H1 (cell line): Measurements from ENCODE around the gene USP12. TPM values are rescaled to one million over a fixed set of nuclear protein-coding genes. Genes with fewer than 3 reads are reported as not detected.

Experiments used
- BCL11A ChIP-seq, 2 experiments: IDR thresholded peaks; one replicate each; pipeline ENCODE4 v1.6.1; 2011; ENCODE audit warnings: low read depth in 2 of 2, low read length in 2 of 2, mild to moderate bottlenecking in 2 of 2
- CHD1 ChIP-seq: IDR thresholded peaks from 2 replicates; pipeline ENCODE4 v1.6.1; 2012; ENCODE audit warnings: low read depth, low read length, improper control_type of control experiment
- MAFK ChIP-seq: IDR thresholded peaks from 2 replicates; pipeline ENCODE4 v1.6.1; 2012; ENCODE audit warnings: low read depth, mild to moderate bottlenecking, improper control_type of control experiment, low read length
- NRF1 ChIP-seq: IDR thresholded peaks from 2 replicates; pipeline ENCODE4 v1.6.1; 2011; ENCODE audit warnings: mild to moderate bottlenecking, low read depth, low read length, improper control_type of control experiment
- POU5F1 ChIP-seq: IDR thresholded peaks from 2 replicates; pipeline ENCODE4 v1.6.1; 2011; ENCODE audit warnings: low read depth, mild to moderate bottlenecking, low read length, moderate library complexity
- RBBP5 ChIP-seq: IDR thresholded peaks from 2 replicates; pipeline ENCODE4 v1.7.1; 2012; ENCODE audit warnings: low read depth, mild to moderate bottlenecking, inconsistent platforms, low read length, moderate library complexity, borderline replicate concordance
- RNF2 ChIP-seq: fragments of 200-900, 300-1000 bp; sonication (generic); IDR thresholded peaks from 2 replicates; pipeline ENCODE4 v1.7.1; 2016; ENCODE audit warnings: borderline replicate concordance, low read depth, mild to moderate bottlenecking, antibody characterized with exemption, low read length; ENCODE audit not compliant: poor library complexity, severe bottlenecking; ENCODE audit errors: missing control alignments
- polyA plus RNA-seq, 7 experiments: library from polyadenylated mRNA; depleted of rRNA in 3 of 7; stranded (reverse) in 5 of 7; unstranded in 2 of 7; fragments of >200 nt in 5 of 7; fragments of 200-250 nt in 2 of 7; gene quantifications; 1 replicate in 5 of 7; 2 replicates in 1 of 7; 4 replicates in 1 of 7; pipeline versions ENCODE4 v1.2.1 to v1.2.3, GENCODE V29; 2011 to 2013; ENCODE audit warnings: missing spikeins in 2 of 7, mixed read lengths in 2 of 7
- total RNA-seq: library from RNA; stranded (reverse); fragmentation: NEBNext Ultra II Directional; extraction: Animal tissue kit (Norgen Biotek cat#: 25700); gene quantifications from 2 replicates; pipeline ENCODE4 v1.2.1, GENCODE V29; 2021
- TF ChIP-seq, protein P1 (sequence below): IDR thresholded peaks from 2 replicates; pipeline ENCODE4 v1.6.1; 2011; ENCODE audit warnings: low read length, improper control_type of control experiment

USP12 gene
- total and polyA plus RNA-seq, 2 of the 8 experiments (the other 6 are each of a cell fraction or from before 2014, with no cell fraction given) = 4.0 to 30.0 TPM

DNA sequence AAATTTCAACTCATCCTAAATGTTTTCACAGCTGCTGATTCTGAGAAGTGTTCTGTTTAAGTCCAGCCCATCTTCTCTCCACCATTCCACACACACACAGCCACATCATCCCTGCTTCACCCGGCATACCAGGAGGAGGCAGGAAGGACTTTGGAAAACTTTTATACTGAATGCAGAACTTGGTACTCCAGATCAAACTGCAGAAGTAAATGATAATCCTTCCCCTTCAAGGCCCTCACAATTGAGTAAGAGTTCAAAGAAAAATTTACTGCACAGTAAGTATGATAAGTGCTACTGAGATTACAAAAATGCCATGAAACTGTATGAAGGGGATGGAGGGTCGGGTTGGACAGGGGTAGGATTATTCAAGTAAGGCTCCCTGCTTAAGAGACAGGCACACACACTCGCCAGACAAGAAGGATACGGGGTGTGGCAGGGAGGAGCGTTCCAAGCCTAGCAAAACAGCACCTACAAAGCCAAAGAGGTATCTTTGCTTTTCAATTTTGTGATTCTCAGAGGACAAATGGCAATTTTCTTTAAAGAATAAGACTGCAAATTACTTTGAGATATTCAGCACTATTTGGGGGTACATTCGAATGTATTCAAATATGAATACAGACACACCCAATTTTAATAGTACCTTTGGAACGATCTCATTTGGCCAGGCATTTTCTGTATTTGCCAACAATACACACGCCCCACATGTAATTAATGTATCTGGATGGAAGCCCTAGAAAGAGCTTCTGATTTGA, 2.5 kb downstream of the USP12 start (continued):
- TF ChIP-seq RNF2 (no peak), CHD1 (no peak), MAFK (no peak), RBBP5 (no peak), NRF1 (no peak), BCL11A (IDR thresholded peaks at IDR 0.05; ENCODE audit: low read depth in 2 of 2, low read length in 2 of 2) (no peak), POU5F1 (no peak)
- TF ChIP-seq, protein P1, sequence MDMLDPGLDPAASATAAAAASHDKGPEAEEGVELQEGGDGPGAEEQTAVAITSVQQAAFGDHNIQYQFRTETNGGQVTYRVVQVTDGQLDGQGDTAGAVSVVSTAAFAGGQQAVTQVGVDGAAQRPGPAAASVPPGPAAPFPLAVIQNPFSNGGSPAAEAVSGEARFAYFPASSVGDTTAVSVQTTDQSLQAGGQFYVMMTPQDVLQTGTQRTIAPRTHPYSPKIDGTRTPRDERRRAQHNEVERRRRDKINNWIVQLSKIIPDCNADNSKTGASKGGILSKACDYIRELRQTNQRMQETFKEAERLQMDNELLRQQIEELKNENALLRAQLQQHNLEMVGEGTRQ = no peak
